ENCODE results near the gene KRT31. TPM values are rescaled to one million over a fixed set of nuclear protein-coding genes. Genes with fewer than 3 reads are reported as not detected.

The KRT31 gene
- total and polyA plus RNA-seq, 2 of the 8 experiments (the other 6 are each of a cell fraction or from before 2014, with no cell fraction given): not detected

DNA sequence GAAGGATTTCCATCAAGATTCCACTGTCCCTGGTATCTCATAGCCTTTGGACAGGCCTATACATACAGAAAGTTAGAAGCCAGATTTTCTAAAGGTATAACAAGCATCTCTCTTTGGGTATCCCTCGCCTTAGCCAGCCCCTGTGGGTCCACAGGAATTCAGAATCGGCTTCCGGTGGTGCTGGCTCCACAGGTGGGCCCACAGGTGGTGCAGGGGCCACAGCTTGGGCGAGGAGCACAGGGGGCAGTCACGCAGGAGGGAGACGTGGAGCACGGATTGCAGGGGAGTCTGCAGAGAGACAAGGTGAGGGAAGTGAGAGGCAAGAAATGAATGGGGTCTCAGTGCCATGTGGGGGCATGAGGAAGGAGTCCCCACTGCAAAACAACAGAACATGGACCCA is 39.8 kb upstream of the KRT31 start:
- no peak overlapping the region for H4K8ac ChIP-seq (ENCODE audit: extremely low read depth, insufficient read depth, low read length)
- H3K36me3 ChIP-seq (ENCODE audit: control insufficient read depth in 2 of 4, insufficient read depth in 4 of 4, low read length in 3 of 4): no peaks in the 10 kb centered on the region
- H2AK5ac ChIP-seq (ENCODE audit: low read depth, low read length): no peak overlapping the region
- no peak overlapping the region for H3K18ac ChIP-seq (ENCODE audit: extremely low read depth, low read length)
- FAIRE-seq (no peak), DNase-seq (ENCODE audit: low read depth in 1 of 2, low spot score in 2 of 2) (no peak)
- no peak overlapping the region for H4K5ac ChIP-seq (ENCODE audit: insufficient read length, low read depth, low read length)
- no peak overlapping the region for H2AFZ ChIP-seq (ENCODE audit: low read length)
- no peak overlapping the region for H3K9ac ChIP-seq (replicated peaks in 1 of 4; ENCODE audit: extremely low read depth in 1 of 4, low read depth in 3 of 4, low read length in 3 of 4)
- H3K23me2 ChIP-seq (ENCODE audit: low read depth, low read length): no peaks in the 10 kb centered on the region
- no peaks in the 10 kb centered on the region for H3K79me1 ChIP-seq (ENCODE audit: low read depth, low read length)
- H3K14ac ChIP-seq (ENCODE audit: insufficient read length): no peak overlapping the region
- H2BK5ac ChIP-seq (ENCODE audit: low read depth, low read length): no peak overlapping the region
- no peak overlapping the region for H4K91ac ChIP-seq (replicated peaks; ENCODE audit: insufficient read length, low read length)
- H3K4me3 ChIP-seq (ENCODE audit: extremely low read depth in 1 of 4, insufficient read depth in 2 of 4, low read depth in 3 of 4, low read length in 4 of 4): no peak overlapping the region
- no peak overlapping the region for H3K23ac ChIP-seq (ENCODE audit: insufficient read length)
- no peaks in the 10 kb centered on the region for H4K20me1 ChIP-seq (replicated peaks in 1 of 2; ENCODE audit: control insufficient read depth in 1 of 2, insufficient read depth in 2 of 2, low read length in 2 of 2)
- 86% methylated on average over 7 of the region's 7 CpGs; no CpG with 5 or more reads in 1 of the 2 experiments for WGBS, 2 experiments (ENCODE audit: extremely low coverage in 1 of 2, insufficient coverage in 1 of 2, insufficient read length in 1 of 2, insufficient replicate concordance in 2 of 2, low coverage in 1 of 2, low lambda C conversion rate in 2 of 2, missing lambda C conversion rate in 1 of 2)
- H3K27me3 ChIP-seq (replicated peaks in 1 of 4; ENCODE audit: control insufficient read depth in 3 of 4, extremely low read depth in 1 of 4, insufficient read depth in 3 of 4, low read length in 3 of 4): no peaks in the 10 kb centered on the region
- H3K79me2 ChIP-seq (ENCODE audit: control insufficient read depth in 1 of 2, insufficient read depth in 2 of 2, low read length in 2 of 2): no peaks in the 10 kb centered on the region
- H2BK15ac ChIP-seq (ENCODE audit: low read length): no peak overlapping the region
- no peak overlapping the region for H3K4me2 ChIP-seq (ENCODE audit: insufficient read depth in 1 of 2, low read depth in 2 of 2, low read length in 2 of 2)
- ChIA-PET POLR2A (ENCODE audit: partially characterized antibody) (no interaction called here), CTCF (ENCODE audit: partially characterized antibody) (no interaction called here)
- H3K27ac ChIP-seq (ENCODE audit: low read depth, low read length): no peak overlapping the region
- H3K56ac ChIP-seq (replicated peaks; ENCODE audit: insufficient read length, low read depth, low read length): no peak overlapping the region
- no peaks in the 10 kb centered on the region for H3K4me1 ChIP-seq (replicated peaks in 1 of 4; ENCODE audit: control insufficient read depth in 3 of 4, insufficient read depth in 4 of 4, low read length in 3 of 4)
- no peak overlapping the region for H2BK20ac ChIP-seq (ENCODE audit: low read length)
- H3K4ac ChIP-seq (replicated peaks; ENCODE audit: insufficient read length, low read depth, low read length): no peak overlapping the region
- H2BK120ac ChIP-seq (replicated peaks; ENCODE audit: low read depth, low read length): no peak overlapping the region
- no peak overlapping the region for H2BK12ac ChIP-seq (ENCODE audit: low read depth, low read length)
- no peaks in the 10 kb centered on the region; a peak in 1 of 4 replicates for H3K9me3 ChIP-seq (ENCODE audit: insufficient read depth in 2 of 2, low read depth in 1 of 2, low read length in 1 of 2)
- TF ChIP-seq, protein P1, sequence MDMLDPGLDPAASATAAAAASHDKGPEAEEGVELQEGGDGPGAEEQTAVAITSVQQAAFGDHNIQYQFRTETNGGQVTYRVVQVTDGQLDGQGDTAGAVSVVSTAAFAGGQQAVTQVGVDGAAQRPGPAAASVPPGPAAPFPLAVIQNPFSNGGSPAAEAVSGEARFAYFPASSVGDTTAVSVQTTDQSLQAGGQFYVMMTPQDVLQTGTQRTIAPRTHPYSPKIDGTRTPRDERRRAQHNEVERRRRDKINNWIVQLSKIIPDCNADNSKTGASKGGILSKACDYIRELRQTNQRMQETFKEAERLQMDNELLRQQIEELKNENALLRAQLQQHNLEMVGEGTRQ (IDR thresholded peaks at IDR 0.05; ENCODE audit: low read length): no peak
- TF ChIP-seq BACH1 (IDR thresholded peaks at IDR 0.05; ENCODE audit: low read length) (no peak), SP1 (IDR thresholded peaks at IDR 0.05; ENCODE audit: low read depth, low read length) (no peak), ZNF274 (IDR thresholded peaks at IDR 0.05; ENCODE audit: borderline replicate concordance, extremely low read depth, low read length) (no peak), SIX5 (IDR thresholded peaks at IDR 0.05; ENCODE audit: low read depth, low read length) (no peak), ASH2L (IDR thresholded peaks at IDR 0.05; ENCODE audit: low read length) (no peak), CHD2 (IDR thresholded peaks at IDR 0.05; ENCODE audit: low read length) (no peak), JUN (IDR thresholded peaks at IDR 0.05; ENCODE audit: low read depth, low read length) (no peak), CBX5 (IDR thresholded peaks at IDR 0.05; ENCODE audit: low read depth, low read length) (no peak), POLR2A (IDR thresholded peaks at IDR 0.05; ENCODE audit: control extremely low read depth in 1 of 2, low read depth in 2 of 2, low read length in 2 of 2) (no peak), GABPA (IDR thresholded peaks at IDR 0.05; ENCODE audit: borderline replicate concordance, insufficient read depth, low read length) (no peak), RFX5 (IDR thresholded peaks at IDR 0.05; ENCODE audit: borderline replicate concordance, low read depth, low read length) (no peak), BCL11A (IDR thresholded peaks at IDR 0.05; ENCODE audit: low read depth in 2 of 2, low read length in 2 of 2) (no peak), CHD1 (IDR thresholded peaks at IDR 0.05; ENCODE audit: low read depth, low read length) (no peak)
- TF ChIP-seq, protein P2, sequence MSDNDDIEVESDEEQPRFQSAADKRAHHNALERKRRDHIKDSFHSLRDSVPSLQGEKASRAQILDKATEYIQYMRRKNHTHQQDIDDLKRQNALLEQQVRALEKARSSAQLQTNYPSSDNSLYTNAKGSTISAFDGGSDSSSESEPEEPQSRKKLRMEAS (IDR thresholded peaks at IDR 0.05): no peak
